Activated CD8-positive, alpha-beta memory T cell treated with anti-CD3 and anti-CD28 coated beads, Interleukin-2, amount 10 ng/mL, durations not matched to agents 7 days and 5 days (primary cell): Measurements from ENCODE around the gene RPL19. TPM values are rescaled to one million over a fixed set of nuclear protein-coding genes. Genes with fewer than 3 reads are reported as not detected.

ENCODE experiments used
- ATAC-seq: fragments of 150-1000 bp; cut with Tn5 transposase; one replicate; pipeline ENCODE4 v1.10.0; 2021; ENCODE audit warnings: moderate library complexity
- CTCF ChIA-PET: fragments of 350-600 bp; sonication (Branson Sonifier 250); formaldehyde crosslinking; loops from one replicate; lab custom pipeline; 2021; ENCODE audit warnings: antibody characterized with exemption; lab: Charles Lee
- DNase-seq: peaks from one replicate; pipeline ENCODE4 v3.0.0-alpha.2; 2020
- H3K27ac Mint-ChIP-seq: one replicate; pipeline ENCODE4 v1.8.0; 2021; ENCODE audit warnings: mild to moderate bottlenecking, mixed read lengths
- H3K27me3 Mint-ChIP-seq: one replicate; pipeline ENCODE4 v1.8.0; 2021; ENCODE audit warnings: mixed read lengths
- H3K36me3 Mint-ChIP-seq: one replicate; pipeline ENCODE4 v1.8.0; 2021; ENCODE audit warnings: mild to moderate bottlenecking, mixed read lengths
- H3K4me1 Mint-ChIP-seq: one replicate; pipeline ENCODE4 v1.8.0; 2021; ENCODE audit warnings: mixed read lengths
- H3K4me3 Mint-ChIP-seq: one replicate; pipeline ENCODE4 v1.8.0; 2021; ENCODE audit warnings: mild to moderate bottlenecking, moderate library complexity, mixed read lengths
- H3K9me3 Mint-ChIP-seq: one replicate; pipeline ENCODE4 v1.8.0; 2022; ENCODE audit warnings: low read depth, mixed read lengths
- total RNA-seq, 2 experiments: library from RNA; stranded (reverse); gene quantifications; one replicate each; pipeline ENCODE4 v1.2.3, GENCODE V29; 2021

Gene RPL19
- total RNA-seq, 2 experiments from 2014 or later, result 1,859 to 1,928 TPM

DNA sequence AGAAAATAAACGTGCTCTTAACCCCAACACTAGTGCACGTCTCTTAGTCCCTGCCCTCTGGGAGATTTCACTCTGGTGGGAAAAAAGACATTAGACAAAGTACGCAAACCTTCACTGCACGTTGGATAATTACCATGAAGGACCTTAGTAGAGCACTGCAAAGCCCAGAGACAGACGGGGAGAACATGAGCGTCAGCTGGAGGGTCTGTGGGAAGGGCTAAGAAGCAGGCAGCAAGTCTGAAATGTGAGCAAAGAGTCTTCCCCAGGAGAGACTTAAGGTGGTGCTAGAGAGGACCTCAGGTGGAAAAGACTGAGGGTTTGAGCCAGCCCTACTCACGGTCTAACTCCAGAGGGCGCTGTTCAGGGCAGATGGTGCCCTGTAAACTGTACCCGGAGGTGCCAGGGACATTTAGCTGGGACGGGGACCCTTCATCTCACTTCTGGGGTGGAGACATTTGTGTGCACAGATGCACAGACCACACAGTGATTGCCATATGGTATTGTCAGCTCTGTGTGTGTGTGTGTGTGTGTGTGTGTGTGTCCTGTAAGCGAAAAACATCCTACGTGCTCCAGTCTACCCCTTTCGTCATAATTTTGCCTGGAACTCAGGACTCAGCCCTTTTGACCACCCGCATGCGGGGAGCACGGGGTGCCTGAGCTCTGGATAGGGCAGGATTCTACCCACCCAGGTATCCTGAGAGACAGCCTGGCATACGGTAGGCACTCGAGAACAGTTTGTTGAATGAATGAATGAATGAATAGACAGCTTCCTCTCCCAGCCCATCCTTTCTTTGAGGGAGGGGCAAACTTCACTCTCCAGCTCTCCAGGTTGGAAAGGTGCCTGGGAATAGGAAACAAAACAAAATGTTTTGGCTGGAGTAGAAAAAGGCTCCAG, 35.7 kb downstream of the RPL19 start:
- H3K4me3 Mint-ChIP-seq, result no peak overlapping the region
- DNase-seq (peak; percentile 75), ATAC-seq (peak; percentile 72)
- CTCF ChIA-PET, result interaction anchor here (0.7 to 21.5 kb wide), 15 partner anchors 9 to 568 kb away, joined by 3 to 670 read pairs (median 4); partner anchors contain the start of genes ARL5C, CACNB1, RPL19 and STAC2
- H3K4me1 Mint-ChIP-seq, result peaks cover 25% of the 10 kb centered on the region
- peaks cover 12% of the 10 kb centered on the region for H3K27me3 Mint-ChIP-seq
- no peaks in the 10 kb centered on the region for H3K36me3 Mint-ChIP-seq
- H3K27ac Mint-ChIP-seq, result no peak overlapping the region
- no peaks in the 10 kb centered on the region for H3K9me3 Mint-ChIP-seq

GRCh38 chr17:39236450-39236927, 36.4 kb downstream of the RPL19 start:
- H3K27ac Mint-ChIP-seq, result no peak overlapping the region
- no peak overlapping the region for H3K4me3 Mint-ChIP-seq
- peaks cover 25% of the 10 kb centered on the region for H3K4me1 Mint-ChIP-seq
- no peaks in the 10 kb centered on the region for H3K36me3 Mint-ChIP-seq
- ATAC-seq, result no peak
- H3K27me3 Mint-ChIP-seq, result peaks cover 12% of the 10 kb centered on the region
- CTCF ChIA-PET, result interaction anchor here (0.8 to 21.5 kb wide), 12 partner anchors 8 to 273 kb away, joined by 3 to 670 read pairs (median 4); partner anchors contain the start of genes ARL5C, CACNB1, RPL19 and STAC2
- no peak for DNase-seq
- no peaks in the 10 kb centered on the region for H3K9me3 Mint-ChIP-seq

- Mint-ChIP-seq H3K27me3 (peaks cover 7% of the 10 kb centered on the region), H3K9me3 (no peaks in the 10 kb centered on the region), H3K36me3 (no peaks in the 10 kb centered on the region), H3K4me3 (no peak overlapping the region), H3K27ac (no peak overlapping the region), H3K4me1 (peaks cover 20% of the 10 kb centered on the region)
- no peak for ATAC-seq
- CTCF ChIA-PET, result interaction anchor here (1.7 to 21.5 kb wide), 5 partner anchors 8 to 274 kb away, joined by 3 to 670 read pairs (median 15); partner anchors contain the start of genes ARL5C, CACNB1 and RPL19
- no peak for DNase-seq
These were observed 36.9 kb downstream of the RPL19 start for GRCh38 chr17:39236981-39237441.

DNA sequence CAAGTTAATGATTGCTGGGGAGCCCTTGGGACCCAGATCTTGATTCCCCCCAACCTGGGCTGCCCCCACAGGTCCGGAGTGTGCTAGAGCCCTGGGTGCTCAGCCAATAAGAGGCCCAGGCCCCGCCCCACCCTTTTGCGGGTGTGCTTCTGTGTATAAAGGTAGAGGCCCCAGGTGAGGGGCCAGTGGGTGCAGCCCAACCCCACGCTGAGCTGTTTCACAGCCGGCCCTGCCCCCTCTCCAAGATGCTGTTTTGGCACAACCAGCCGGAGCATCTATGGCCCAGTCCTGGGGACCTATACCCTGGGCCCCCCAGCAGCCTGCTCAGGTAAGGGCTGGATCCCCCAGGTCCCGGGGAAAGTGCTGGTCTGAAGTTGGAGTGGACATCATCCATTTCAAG, 37.5 kb downstream of the RPL19 start:
- no peak overlapping the region for H3K27ac Mint-ChIP-seq
- no peak overlapping the region for H3K4me3 Mint-ChIP-seq
- no peaks in the 10 kb centered on the region for H3K9me3 Mint-ChIP-seq
- no peak for ATAC-seq
- CTCF ChIA-PET, result interaction anchor here (1.1 to 21.5 kb wide), 12 partner anchors 7 to 274 kb away, joined by 3 to 670 read pairs (median 10); partner anchors contain the start of genes ARL5C, CACNB1 and RPL19
- H3K36me3 Mint-ChIP-seq, result no peaks in the 10 kb centered on the region
- H3K27me3 Mint-ChIP-seq, result peaks cover 4% of the 10 kb centered on the region
- peaks cover 20% of the 10 kb centered on the region for H3K4me1 Mint-ChIP-seq
- DNase-seq, result no peak

- CTCF ChIA-PET, result interaction anchor here (0.5 to 21.5 kb wide), 16 partner anchors 8 to 680 kb away, joined by 3 to 670 read pairs (median 4); partner anchors contain the start of genes CACNB1 and RPL19
- H3K4me1 Mint-ChIP-seq, result peaks cover 20% of the 10 kb centered on the region
- H3K9me3 Mint-ChIP-seq, result no peaks in the 10 kb centered on the region
- DNase-seq, result peak; percentile 82
- H3K4me3 Mint-ChIP-seq, result peak overlapping the region; percentile 13
- peaks cover 4% of the 10 kb centered on the region for H3K27me3 Mint-ChIP-seq
- H3K27ac Mint-ChIP-seq, result peak overlapping the region; percentile 67
- peak; percentile 58 for ATAC-seq
- no peaks in the 10 kb centered on the region for H3K36me3 Mint-ChIP-seq
These were observed 38.4 kb downstream of the RPL19 start for GRCh38 chr17:39238311-39238972.

GRCh38 chr17:39239640-39240314, 39.7 kb downstream of the RPL19 start:
- no peak overlapping the region for H3K4me3 Mint-ChIP-seq
- H3K9me3 Mint-ChIP-seq, result no peaks in the 10 kb centered on the region
- CTCF ChIA-PET, result interaction anchor here (1.1 to 21.5 kb wide), 7 partner anchors 9 to 256 kb away, joined by 3 to 670 read pairs (median 12); partner anchors contain the start of genes CACNB1, PLXDC1 and RPL19
- no peaks in the 10 kb centered on the region for H3K36me3 Mint-ChIP-seq
- H3K4me1 Mint-ChIP-seq, result peaks cover 31% of the 10 kb centered on the region
- ATAC-seq, result peak; percentile 60
- no peak overlapping the region for H3K27ac Mint-ChIP-seq
- peaks cover 4% of the 10 kb centered on the region for H3K27me3 Mint-ChIP-seq
- DNase-seq, result peak; percentile 78

DNA sequence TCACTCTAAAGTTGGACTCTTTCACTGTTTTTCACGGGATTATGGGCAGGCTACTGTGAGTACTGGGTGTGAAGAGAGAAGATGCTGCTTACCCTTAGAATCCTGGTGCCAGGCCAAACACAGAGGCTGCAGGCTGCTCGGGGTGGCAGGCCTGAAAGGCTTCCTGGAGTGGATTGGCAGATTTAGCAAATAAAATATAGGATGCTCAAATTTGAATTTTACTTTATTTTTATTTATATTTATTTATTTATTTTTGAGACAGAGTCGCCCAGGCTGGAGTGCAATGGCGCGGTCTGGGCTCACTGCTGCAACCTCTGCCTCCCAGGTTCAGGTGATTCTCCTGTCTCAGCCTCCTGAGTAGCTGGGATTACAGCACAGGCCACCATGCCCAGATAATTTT, 40.5 kb downstream of the RPL19 start:
- no peak overlapping the region for H3K27ac Mint-ChIP-seq
- no peaks in the 10 kb centered on the region for H3K9me3 Mint-ChIP-seq
- H3K27me3 Mint-ChIP-seq, result peaks cover 4% of the 10 kb centered on the region
- no peaks in the 10 kb centered on the region for H3K36me3 Mint-ChIP-seq
- CTCF ChIA-PET, result interaction anchor here (3.4 to 21.5 kb wide), 2 partner anchors 31 to 87 kb away, joined by 14 to 670 read pairs; partner anchors contain the start of genes CACNB1 and RPL19
- H3K4me3 Mint-ChIP-seq, result no peak overlapping the region
- H3K4me1 Mint-ChIP-seq, result peaks cover 30% of the 10 kb centered on the region
- no peak for DNase-seq
- ATAC-seq, result no peak

DNA sequence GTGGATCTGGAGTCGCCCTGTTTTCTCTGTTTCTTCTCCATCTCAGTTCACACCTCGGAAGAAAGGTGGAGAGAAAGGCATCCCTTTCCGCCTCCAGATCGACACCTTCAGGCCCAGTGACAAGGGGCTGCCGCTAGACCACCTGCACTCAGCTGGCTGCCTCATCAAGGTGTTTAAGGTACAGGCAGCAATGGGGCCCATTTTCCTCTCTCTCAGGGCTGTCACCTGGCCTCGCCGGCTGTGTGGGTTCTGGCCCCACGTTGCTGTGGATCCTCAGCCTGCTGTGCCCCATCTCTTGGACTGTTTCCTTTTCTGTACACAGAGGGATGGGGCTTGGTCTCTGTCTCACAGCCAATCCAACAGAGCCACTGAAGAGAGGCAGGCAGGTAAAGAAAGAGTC, 43.1 kb downstream of the RPL19 start:
- H3K4me3 Mint-ChIP-seq, result no peak overlapping the region
- no peak for DNase-seq
- peaks cover 29% of the 10 kb centered on the region for H3K4me1 Mint-ChIP-seq
- peaks cover 4% of the 10 kb centered on the region for H3K27me3 Mint-ChIP-seq
- no peak for ATAC-seq
- CTCF ChIA-PET, result interaction anchor here (0.7 to 21.5 kb wide), 10 partner anchors 7 to 260 kb away, joined by 3 to 670 read pairs (median 21); partner anchors contain the start of genes ARL5C, CACNB1 and RPL19
- H3K9me3 Mint-ChIP-seq, result no peaks in the 10 kb centered on the region
- H3K36me3 Mint-ChIP-seq, result no peaks in the 10 kb centered on the region
- no peak overlapping the region for H3K27ac Mint-ChIP-seq

- peaks cover 21% of the 10 kb centered on the region for H3K4me1 Mint-ChIP-seq
- no peaks in the 10 kb centered on the region for H3K36me3 Mint-ChIP-seq
- no peak overlapping the region for H3K27ac Mint-ChIP-seq
- no peaks in the 10 kb centered on the region for H3K9me3 Mint-ChIP-seq
- CTCF ChIA-PET, result interaction anchor here (0.8 to 21.5 kb wide), 36 partner anchors 8 to 493 kb away, joined by 3 to 670 read pairs (median 5); partner anchors contain the start of genes ARL5C, CACNB1, FBXL20 and RPL19
- DNase-seq (no peak), ATAC-seq (peak; percentile 29)
- peaks cover 4% of the 10 kb centered on the region for H3K27me3 Mint-ChIP-seq
- H3K4me3 Mint-ChIP-seq, result no peak overlapping the region
These were observed 44.0 kb downstream of the RPL19 start for GRCh38 chr17:39244016-39244599.

DNA sequence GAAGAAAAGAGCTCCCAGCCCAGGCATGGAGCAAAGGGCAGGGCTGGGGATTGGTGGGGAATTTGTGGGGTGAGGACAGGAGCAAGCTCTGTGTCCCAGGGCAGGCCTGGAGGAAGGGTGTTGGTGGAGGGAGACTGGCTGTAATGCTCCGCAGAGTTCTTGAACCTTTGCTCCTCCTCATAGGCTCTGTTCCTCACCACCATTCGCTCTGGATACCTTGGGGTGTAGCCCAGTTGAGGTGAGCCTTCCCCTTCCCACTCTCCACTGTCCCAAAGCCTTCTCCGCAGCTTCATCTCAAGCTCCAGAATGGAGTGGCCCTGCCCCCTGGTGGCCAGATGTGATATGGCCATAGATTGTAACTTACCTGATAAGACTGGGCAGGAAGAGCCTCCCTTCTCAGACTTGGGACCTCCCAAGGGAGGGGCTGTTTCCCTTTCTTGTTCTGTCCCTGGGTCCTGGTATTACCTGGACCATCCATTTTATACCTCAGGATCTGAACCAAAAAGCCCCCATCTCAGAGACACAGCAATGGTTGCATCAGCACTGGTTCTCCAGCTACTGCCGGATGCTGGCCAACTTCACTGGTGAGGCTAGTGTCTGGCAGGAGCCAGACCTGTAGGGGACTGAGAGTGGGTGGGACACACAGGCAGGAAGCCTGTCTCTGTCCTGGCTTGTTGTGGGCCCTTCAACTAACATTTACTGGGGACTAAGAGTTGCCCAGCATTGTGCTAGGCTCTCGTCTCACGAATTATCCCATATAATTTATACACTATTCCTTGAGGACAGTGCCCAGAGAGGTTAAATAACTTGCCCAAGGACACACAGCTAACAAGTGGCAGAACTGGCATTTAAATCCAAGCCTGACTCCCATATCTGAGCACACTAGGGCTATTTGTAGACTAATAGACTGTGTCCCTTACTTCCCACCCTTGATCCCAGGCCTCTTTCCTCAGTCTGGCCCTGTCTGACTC, 44.8 kb downstream of the RPL19 start:
- no peak overlapping the region for H3K27ac Mint-ChIP-seq
- DNase-seq (peak; percentile 91), ATAC-seq (peak; percentile 90)
- no peaks in the 10 kb centered on the region for H3K27me3 Mint-ChIP-seq
- no peak overlapping the region for H3K4me3 Mint-ChIP-seq
- peaks cover 13% of the 10 kb centered on the region for H3K4me1 Mint-ChIP-seq
- no peaks in the 10 kb centered on the region for H3K9me3 Mint-ChIP-seq
- H3K36me3 Mint-ChIP-seq, result no peaks in the 10 kb centered on the region
- CTCF ChIA-PET, result interaction anchor here (0.7 to 21.5 kb wide), 40 partner anchors 8 to 513 kb away, joined by 3 to 670 read pairs (median 4); partner anchors contain the start of genes ARL5C, CACNB1, FBXL20 and RPL19

DNA sequence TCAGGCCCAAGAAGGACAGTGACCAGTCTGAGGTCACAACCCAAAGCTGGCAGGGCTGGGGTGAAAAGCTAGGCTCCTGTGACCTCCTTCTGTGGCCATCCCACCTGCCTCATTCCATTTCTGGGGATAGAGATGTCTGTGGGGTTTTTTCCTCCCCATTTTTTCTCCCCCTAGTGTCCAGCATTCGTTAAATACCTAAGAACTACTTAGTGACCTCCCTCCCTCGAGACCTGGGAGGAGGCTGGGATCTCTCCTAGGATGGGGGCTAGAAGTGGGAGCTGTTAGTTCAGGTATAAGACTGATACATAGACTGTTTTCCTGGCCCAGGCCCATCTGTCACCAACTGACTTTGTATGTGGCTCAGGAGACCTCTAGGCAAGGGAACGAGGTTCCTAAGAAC, 46.2 kb downstream of the RPL19 start:
- Mint-ChIP-seq H3K27me3 (no peaks in the 10 kb centered on the region), H3K36me3 (no peaks in the 10 kb centered on the region)

More for the DNA sequence above, 46.2 kb downstream of the RPL19 start:
- Mint-ChIP-seq H3K9me3 (no peaks in the 10 kb centered on the region), H3K4me3 (no peak overlapping the region), H3K27ac (no peak overlapping the region), H3K4me1 (peaks cover 12% of the 10 kb centered on the region)
- DNase-seq (no peak), ATAC-seq (no peak)
- CTCF ChIA-PET, result interaction anchor here (0.6 to 21.5 kb wide), 11 partner anchors 8 to 263 kb away, joined by 3 to 670 read pairs (median 9); partner anchors contain the start of genes CACNB1 and RPL19
